Thyroid gland (tissue), 4 donors: ENCODE results near the gene CTDSP1.

Experiments used
- CTCF ChIP-seq, 6 experiments: fragments of 200-600 bp in 3 of 6; fragments of 450-650 bp in 3 of 6; sonication (generic) in 3 of 6; IDR thresholded peaks; one replicate each; pipeline ENCODE4 v1.5.1; 2016 to 2019; ENCODE audit warnings: antibody characterized with exemption in 6 of 6, mild to moderate bottlenecking in 2 of 6, inconsistent platforms in 1 of 6, moderate library complexity in 1 of 6
- POLR2A ChIP-seq, 2 donors: fragments of 450-650 bp; IDR thresholded peaks; one replicate each; pipeline ENCODE4 v1.6.1; 2017; ENCODE audit warnings: antibody characterized with exemption in 2 of 2, mild to moderate bottlenecking in 2 of 2, moderate library complexity in 1 of 2

DNA sequence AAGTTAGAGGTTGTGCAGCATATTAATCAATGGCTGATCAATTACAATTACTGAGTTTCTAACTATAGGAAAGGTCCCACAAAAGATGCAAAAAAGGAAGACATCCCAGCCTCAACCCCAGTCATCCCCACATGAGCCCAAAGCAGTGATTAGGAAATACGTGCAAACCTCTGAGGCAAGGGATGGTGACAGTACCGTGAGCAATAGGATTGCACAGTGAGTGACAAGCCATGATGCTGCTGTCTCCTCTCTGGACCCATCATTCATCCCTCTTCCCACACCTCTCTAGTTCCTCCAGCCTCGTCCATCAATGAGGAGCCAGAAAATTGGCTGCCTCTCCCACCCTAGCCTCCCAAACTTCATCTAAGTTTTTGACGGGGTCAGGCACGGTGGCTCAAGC lies 21.6 kb upstream of the CTDSP1 start:
- TF ChIP-seq CTCF (IDR thresholded peaks at IDR 0.05): no peak
- no peak for TF ChIP-seq POLR2A (IDR thresholded peaks at IDR 0.05)
